Mesenchymal stem cell (in vitro differentiated cells and primary cell): Measurements from ENCODE around the gene BOC.

ENCODE experiments used
- DNase-seq: peaks from one replicate; pipeline ENCODE4 v3.0.0-alpha.2; 2013
- H2AFZ ChIP-seq: one replicate; pipeline ENCODE4 v1.6.1; 2013; ENCODE audit warnings: low read depth, mild to moderate bottlenecking, control low read depth, inconsistent platforms, low read length, moderate library complexity
- H2AK5ac ChIP-seq: 2 replicates; pipeline ENCODE4 v1.6.1; 2013; ENCODE audit warnings: low read length, moderate library complexity, mild to moderate bottlenecking, inconsistent platforms; ENCODE audit not compliant: severe bottlenecking
- H2BK120ac ChIP-seq: one replicate; pipeline ENCODE4 v1.6.1; 2013; ENCODE audit warnings: low read depth, mild to moderate bottlenecking, inconsistent platforms, low read length, moderate library complexity
- H2BK12ac ChIP-seq, 2 experiments: one replicate each; pipeline ENCODE4 v1.6.1; 2013; ENCODE audit warnings: inconsistent platforms in 2 of 2, low read length in 2 of 2, mild to moderate bottlenecking in 2 of 2, moderate library complexity in 2 of 2, control low read depth in 1 of 2
- H2BK15ac ChIP-seq: one replicate; pipeline ENCODE4 v1.6.1; 2013; ENCODE audit warnings: mild to moderate bottlenecking, low read depth, inconsistent platforms; ENCODE audit not compliant: poor library complexity, severe bottlenecking
- H2BK5ac ChIP-seq: 2 replicates; pipeline ENCODE4 v1.6.1; 2013; ENCODE audit warnings: low read depth, mild to moderate bottlenecking, low read length, control low read depth, inconsistent platforms; ENCODE audit not compliant: poor library complexity, severe bottlenecking
- H3K14ac ChIP-seq, 2 experiments: one replicate each; pipeline ENCODE4 v1.6.1; 2013; ENCODE audit warnings: inconsistent platforms in 2 of 2, low read length in 2 of 2, control low read depth in 1 of 2, mild to moderate bottlenecking in 1 of 2, moderate library complexity in 1 of 2
- H3K18ac ChIP-seq, 2 experiments: one replicate each; pipeline ENCODE4 v1.6.1; 2013; ENCODE audit warnings: inconsistent platforms in 2 of 2, low read length in 2 of 2, control low read depth in 1 of 2, low read depth in 1 of 2, mild to moderate bottlenecking in 1 of 2
- H3K23ac ChIP-seq, 2 experiments: one replicate each; pipeline ENCODE4 v1.6.1; 2013; ENCODE audit warnings: inconsistent platforms in 2 of 2, low read length in 2 of 2, mild to moderate bottlenecking in 2 of 2, moderate library complexity in 2 of 2, control low read depth in 1 of 2
- H3K27ac ChIP-seq: 2 replicates; pipeline ENCODE4 v1.5.1; 2013; ENCODE audit warnings: mild to moderate bottlenecking, moderate library complexity, low read length, control low read depth, inconsistent platforms; ENCODE audit not compliant: poor library complexity, severe bottlenecking
- H3K27me3 ChIP-seq, 2 experiments: 2 replicates each; pipeline versions ENCODE4 v1.6.1 to v1.7.0; 2013; ENCODE audit warnings: low read length in 2 of 2, mild to moderate bottlenecking in 2 of 2, moderate library complexity in 2 of 2, control low read depth in 1 of 2, inconsistent platforms in 1 of 2; ENCODE audit not compliant: control insufficient read depth in 1 of 2, insufficient read depth in 1 of 2
- H3K36me3 ChIP-seq, 2 experiments: 2 replicates each; pipeline versions ENCODE4 v1.6.1 to v1.7.0; 2013; ENCODE audit warnings: low read length in 2 of 2, control low read depth in 1 of 2, inconsistent platforms in 1 of 2, low read depth in 1 of 2, mild to moderate bottlenecking in 1 of 2; ENCODE audit not compliant: insufficient read depth in 2 of 2, control insufficient read depth in 1 of 2
- H3K4ac ChIP-seq, 2 experiments: one replicate each; pipeline ENCODE4 v1.6.1; 2013; ENCODE audit warnings: inconsistent platforms in 2 of 2, low read length in 2 of 2, mild to moderate bottlenecking in 2 of 2, moderate library complexity in 2 of 2, control low read depth in 1 of 2, low read depth in 1 of 2
- H3K4me1 ChIP-seq: 2 replicates; pipeline ENCODE4 v1.6.1; 2013; ENCODE audit warnings: low read depth, low read length, control low read depth; ENCODE audit not compliant: control insufficient read depth, insufficient read depth
- H3K4me2 ChIP-seq: 2 replicates; pipeline ENCODE4 v1.6.1; 2013; ENCODE audit warnings: low read length, mild to moderate bottlenecking, inconsistent platforms; ENCODE audit not compliant: poor library complexity, severe bottlenecking
- H3K4me3 ChIP-seq, 2 experiments: 2 replicates each; pipeline versions ENCODE4 v1.5.1 to v1.7.0; 2013; ENCODE audit warnings: low read length in 2 of 2, mild to moderate bottlenecking in 2 of 2, control low read depth in 1 of 2, low read depth in 1 of 2; ENCODE audit not compliant: insufficient read depth in 1 of 2
- H3K79me1 ChIP-seq: replicated peaks from 2 replicates; pipeline ENCODE4 v1.6.1; 2013; ENCODE audit warnings: mild to moderate bottlenecking, control low read depth, low read length, inconsistent platforms; ENCODE audit not compliant: poor library complexity, severe bottlenecking
- H3K9ac ChIP-seq: 2 replicates; pipeline ENCODE4 v1.7.0; 2013; ENCODE audit warnings: mild to moderate bottlenecking, low read length, moderate library complexity
- H3K9me3 ChIP-seq: 2 replicates; pipeline ENCODE4 v1.7.0; 2013; ENCODE audit warnings: mild to moderate bottlenecking, low read length; ENCODE audit not compliant: control insufficient read depth
- H4K8ac ChIP-seq: one replicate; pipeline ENCODE4 v1.6.1; 2013; ENCODE audit warnings: inconsistent platforms, mild to moderate bottlenecking, low read length, moderate library complexity
- H4K91ac ChIP-seq: one replicate; pipeline ENCODE4 v1.6.1; 2013; ENCODE audit warnings: mild to moderate bottlenecking, low read length, inconsistent platforms
- WGBS: methylation state at CpG from one replicate; pipeline ENCODE4 v1.1.7; 2013; ENCODE audit warnings: mixed read lengths; 5-methylcytosine and 5-hydroxymethylcytosine counted together

BOC gene

DNA sequence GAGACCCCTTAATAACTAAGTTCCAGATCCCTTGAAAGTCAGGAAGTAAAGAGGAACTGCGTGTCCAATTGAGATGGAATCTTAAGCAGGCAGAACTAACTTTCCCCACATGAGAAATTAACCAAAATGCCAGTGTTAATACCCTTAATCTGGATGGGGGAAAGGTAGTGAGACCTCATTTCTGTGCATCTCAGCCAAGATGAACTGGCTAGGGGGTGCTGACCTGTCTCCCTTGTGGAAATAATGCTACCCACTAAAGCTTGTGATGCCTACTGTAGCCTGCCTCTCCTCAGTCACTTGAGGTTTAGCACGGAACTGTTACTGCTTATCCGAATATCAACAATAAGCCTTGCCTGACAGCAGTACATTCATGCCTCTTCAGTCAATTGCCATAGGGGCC lies 15.1 kb downstream of the BOC start:
- Histone ChIP-seq H2AK5ac (no peak overlapping the region), H3K9ac (no peak overlapping the region), H3K4me1 (peaks cover 1% of the 10 kb centered on the region), H3K27ac (no peak overlapping the region), H2BK120ac (no peak overlapping the region), H3K36me3 (peaks cover 29 to 56% of the 10 kb centered on the region in 2 experiments), H3K27me3 (no peaks in the 10 kb centered on the region), H3K4me3 (no peak overlapping the region), H4K8ac (no peak overlapping the region), H3K4ac (no peak overlapping the region), H4K91ac (no peak overlapping the region), H3K4me2 (no peak overlapping the region), H3K23ac (no peak overlapping the region), H3K18ac (no peak overlapping the region), H3K79me1 (peaks cover 23% of the 10 kb centered on the region), H2BK5ac (no peak overlapping the region), H2BK12ac (no peak overlapping the region), H2AFZ (no peak overlapping the region), H3K9me3 (no peaks in the 10 kb centered on the region), H2BK15ac (no peak overlapping the region), H3K14ac (no peak overlapping the region)
- WGBS, result 92% methylated on average over 3 of the region's 3 CpGs
- no peak for DNase-seq

- Histone ChIP-seq H3K14ac (no peak overlapping the region), H3K27ac (no peak overlapping the region), H2BK120ac (no peak overlapping the region), H2BK12ac (no peak overlapping the region), H2AK5ac (no peak overlapping the region), H3K27me3 (no peaks in the 10 kb centered on the region), H4K91ac (no peak overlapping the region), H3K79me1 (peaks cover 21% of the 10 kb centered on the region), H3K4me2 (no peak overlapping the region), H2BK15ac (no peak overlapping the region), H3K4me3 (no peak overlapping the region), H2BK5ac (no peak overlapping the region), H3K4ac (no peak overlapping the region), H4K8ac (no peak overlapping the region), H3K9me3 (no peaks in the 10 kb centered on the region), H3K9ac (no peak overlapping the region), H3K36me3 (peaks cover 26 to 51% of the 10 kb centered on the region in 2 experiments), H3K18ac (no peak overlapping the region), H3K23ac (no peak overlapping the region), H2AFZ (no peak overlapping the region), H3K4me1 (peaks cover 3% of the 10 kb centered on the region)
- no peak for DNase-seq
- WGBS, result 87% methylated on average over 1 of the region's 1 CpG
Measured at GRCh38 chr3:113227146-113227545, 15.8 kb downstream of the BOC start.

DNA sequence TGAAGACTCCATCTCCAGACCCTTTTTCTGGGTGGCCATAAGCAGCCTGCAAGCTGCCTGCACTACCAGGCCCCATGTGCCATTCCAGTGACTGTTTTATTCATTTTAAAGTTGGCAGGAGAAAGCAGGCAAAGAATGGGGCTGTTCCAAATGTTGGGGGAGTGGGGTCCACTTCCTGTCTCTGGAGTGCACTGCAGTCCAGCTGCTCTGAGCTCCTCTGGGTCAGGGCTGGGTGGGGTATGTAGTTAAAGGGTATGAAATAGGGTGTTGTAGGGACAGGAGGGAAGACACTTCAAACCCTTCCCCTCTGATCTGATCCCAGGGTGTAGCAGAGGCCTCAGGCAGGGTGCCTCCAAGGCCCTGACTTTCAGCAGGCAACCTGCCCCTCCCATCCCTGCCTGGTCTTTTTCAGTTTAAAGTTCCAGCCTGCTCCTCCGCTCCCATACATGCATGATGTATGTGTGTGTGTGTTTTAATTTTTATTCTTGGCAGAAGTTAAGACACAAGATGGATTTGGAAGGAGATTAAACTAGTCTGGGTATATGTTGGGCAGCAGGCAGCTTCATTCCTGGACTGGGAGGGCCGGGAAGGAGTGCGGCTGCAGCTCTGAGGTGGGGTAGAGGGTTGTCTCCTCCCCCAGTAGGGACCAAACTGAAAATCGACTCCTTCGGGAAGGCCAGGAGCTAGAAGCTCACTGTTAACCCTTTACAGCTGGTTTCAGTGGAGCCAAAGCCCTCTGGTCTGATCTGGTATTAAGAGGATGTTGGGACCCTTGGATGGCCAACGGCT lies 17.3 kb downstream of the BOC start:
- DNase-seq, result no peak

GRCh38 chr3:113231391-113231790 lies 20.0 kb downstream of the BOC start:
- no CpG with 5 or more reads among the region's 1 CpG for WGBS
- H3K23ac ChIP-seq, result no peak overlapping the region
- no peak overlapping the region for H4K91ac ChIP-seq
- H2BK12ac ChIP-seq, result no peak overlapping the region
- no peaks in the 10 kb centered on the region for H3K27me3 ChIP-seq
- H3K4me2 ChIP-seq, result no peak overlapping the region
- peak; percentile 54 for DNase-seq
- H3K36me3 ChIP-seq, result peaks cover 10 to 24% of the 10 kb centered on the region in 2 experiments
- H3K18ac ChIP-seq, result no peak overlapping the region
- H3K4ac ChIP-seq, result no peak overlapping the region
- no peak overlapping the region for H2BK15ac ChIP-seq
- H2AFZ ChIP-seq, result no peak overlapping the region
- peak overlapping the region; percentile 85 for H3K27ac ChIP-seq
- H3K14ac ChIP-seq, result no peak overlapping the region
- H3K9ac ChIP-seq, result peak overlapping the region; percentile 76
- H3K9me3 ChIP-seq, result no peaks in the 10 kb centered on the region
- no peak overlapping the region for H2BK120ac ChIP-seq
- no peak overlapping the region for H3K4me3 ChIP-seq
- no peak overlapping the region for H2AK5ac ChIP-seq
- H3K79me1 ChIP-seq, result peaks cover 21% of the 10 kb centered on the region
- no peak overlapping the region for H2BK5ac ChIP-seq
- peaks cover 11% of the 10 kb centered on the region for H3K4me1 ChIP-seq
- no peak overlapping the region for H4K8ac ChIP-seq

More for the DNA sequence above, 17.3 kb downstream of the BOC start:
- no peak overlapping the region for H3K14ac ChIP-seq
- H2BK120ac ChIP-seq, result no peak overlapping the region
- no peak overlapping the region for H3K4me2 ChIP-seq
- H2BK5ac ChIP-seq, result no peak overlapping the region
- H2AK5ac ChIP-seq, result no peak overlapping the region
- no peaks in the 10 kb centered on the region for H3K9me3 ChIP-seq
- no peak overlapping the region for H3K4ac ChIP-seq
- peak overlapping the region; percentile 25 for H3K9ac ChIP-seq
- no peak overlapping the region for H3K27ac ChIP-seq
- no peak overlapping the region for H2BK12ac ChIP-seq
- H3K18ac ChIP-seq, result peak overlapping the region in 1 of 2 experiments; percentile 58
- no peak overlapping the region for H3K23ac ChIP-seq
- peaks cover 7% of the 10 kb centered on the region for H3K4me1 ChIP-seq
- H3K4me3 ChIP-seq, result no peak overlapping the region
- H3K27me3 ChIP-seq, result no peaks in the 10 kb centered on the region
- H4K8ac ChIP-seq, result no peak overlapping the region
- no peak overlapping the region for H2AFZ ChIP-seq
- no peak overlapping the region for H2BK15ac ChIP-seq
- H4K91ac ChIP-seq, result no peak overlapping the region
- peaks cover 20 to 36% of the 10 kb centered on the region in 2 experiments for H3K36me3 ChIP-seq
- H3K79me1 ChIP-seq, result peaks cover 27% of the 10 kb centered on the region
- 64% methylated on average over 6 of the region's 6 CpGs for WGBS
